ENCODE data around the gene RNF8. TPM values are rescaled to one million over a fixed set of nuclear protein-coding genes. Genes with fewer than 3 reads are reported as not detected.

The RNF8 gene
- total and polyA plus RNA-seq, 2 experiments from 2014 or later = 38.5 to 49.9 TPM

DNA sequence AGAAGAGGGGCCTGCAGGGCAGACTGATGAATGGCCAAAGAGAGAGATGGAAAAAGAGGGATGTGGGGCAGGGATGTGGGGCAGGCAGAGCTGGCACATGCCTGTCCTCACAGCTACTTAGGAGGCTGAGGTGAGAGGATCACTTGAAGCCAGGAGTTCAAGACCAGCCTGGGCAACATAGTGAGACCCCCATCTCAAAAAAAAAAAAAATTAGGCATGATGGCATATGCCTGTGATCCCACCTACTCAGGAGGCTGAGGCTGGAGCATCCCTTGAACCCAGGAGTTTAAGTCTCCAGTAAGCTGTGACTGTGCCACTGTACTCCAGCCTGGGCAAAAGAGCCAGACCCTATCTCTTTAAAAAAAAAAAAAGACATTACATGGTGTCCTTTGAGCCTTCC is 34.8 kb downstream of the RNF8 start:
- Histone ChIP-seq H3K27ac (no peak overlapping the region), H3K9me3 (ENCODE audit: low read depth) (no peaks in the 10 kb centered on the region), H3K27me3 (no peaks in the 10 kb centered on the region), H3K4me3 (no peak overlapping the region), H3K4me1 (ENCODE audit: low read depth) (no peaks in the 10 kb centered on the region), H3K36me3 (peaks cover 38% of the 10 kb centered on the region)
- TF ChIP-seq CTCF (IDR thresholded peaks at IDR 0.05; ENCODE audit: low read depth, low read length) = no peak
- no peak for DNase-seq (ENCODE audit: low read depth in 1 of 2, low spot score in 1 of 2)

GRCh38 chr6:37389857-37390256 is 36.1 kb downstream of the RNF8 start:
- no peak for DNase-seq (ENCODE audit: low read depth in 1 of 2, low spot score in 1 of 2)
- H3K9me3 ChIP-seq (ENCODE audit: low read depth) = no peaks in the 10 kb centered on the region
- no peak for TF ChIP-seq CTCF (IDR thresholded peaks at IDR 0.05; ENCODE audit: low read depth, low read length)
- no peak overlapping the region for H3K4me3 ChIP-seq
- no peaks in the 10 kb centered on the region for H3K4me1 ChIP-seq (ENCODE audit: low read depth)
- H3K27me3 ChIP-seq = no peaks in the 10 kb centered on the region
- peaks cover 38% of the 10 kb centered on the region for H3K36me3 ChIP-seq
- H3K27ac ChIP-seq = no peak overlapping the region

- Histone ChIP-seq H3K4me3 (no peak overlapping the region), H3K27me3 (no peaks in the 10 kb centered on the region), H3K4me1 (ENCODE audit: low read depth) (no peaks in the 10 kb centered on the region), H3K9me3 (ENCODE audit: low read depth) (no peaks in the 10 kb centered on the region), H3K27ac (no peak overlapping the region), H3K36me3 (peaks cover 38% of the 10 kb centered on the region)
- DNase-seq (ENCODE audit: low read depth in 1 of 2, low spot score in 1 of 2) = no peak
- TF ChIP-seq CTCF (IDR thresholded peaks at IDR 0.05; ENCODE audit: low read depth, low read length) = no peak
These were observed 37.3 kb downstream of the RNF8 start for GRCh38 chr6:37391120-37391519.

GRCh38 chr6:37392821-37393220 is 39.0 kb downstream of the RNF8 start:
- TF ChIP-seq CTCF (IDR thresholded peaks at IDR 0.05; ENCODE audit: low read depth, low read length) = no peak
- Histone ChIP-seq H3K36me3 (peaks cover 35% of the 10 kb centered on the region), H3K4me3 (no peak overlapping the region), H3K27me3 (no peaks in the 10 kb centered on the region), H3K27ac (no peak overlapping the region), H3K9me3 (ENCODE audit: low read depth) (no peaks in the 10 kb centered on the region), H3K4me1 (ENCODE audit: low read depth) (peaks cover 1% of the 10 kb centered on the region)
- no peak for DNase-seq (ENCODE audit: low read depth in 1 of 2, low spot score in 1 of 2)

DNA sequence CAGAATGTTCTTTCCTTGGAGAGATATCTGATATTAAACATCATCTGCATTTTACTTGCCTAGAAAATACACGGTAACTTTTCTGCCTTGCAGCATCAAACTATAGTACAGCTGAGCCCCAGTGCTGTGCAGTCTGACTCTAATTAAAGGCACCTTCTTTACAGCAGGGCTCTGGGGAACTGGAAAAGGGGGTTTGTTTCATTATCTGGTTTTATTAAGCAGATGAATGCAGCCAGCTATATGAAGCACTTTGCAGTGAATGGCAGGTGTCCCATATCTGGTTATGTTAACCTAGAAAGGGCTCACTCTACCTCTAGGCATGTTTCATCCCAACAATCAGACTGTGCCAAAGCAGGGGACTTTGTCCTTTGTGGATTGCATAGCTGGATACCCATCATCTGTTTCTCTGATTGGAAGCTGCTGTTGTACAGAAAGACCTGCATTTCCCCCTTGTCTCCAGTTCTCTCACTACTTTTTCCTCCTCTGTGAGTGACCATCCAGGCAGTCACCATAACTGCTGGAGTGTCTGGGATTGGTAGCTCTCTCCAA is 39.7 kb downstream of the RNF8 start:
- H3K9me3 ChIP-seq (ENCODE audit: low read depth) = no peaks in the 10 kb centered on the region
- no peaks in the 10 kb centered on the region for H3K27me3 ChIP-seq
- no peak for TF ChIP-seq CTCF (IDR thresholded peaks at IDR 0.05; ENCODE audit: low read depth, low read length)
- no peak for DNase-seq (ENCODE audit: low read depth in 1 of 2, low spot score in 1 of 2)
- H3K36me3 ChIP-seq = peaks cover 35% of the 10 kb centered on the region
- H3K27ac ChIP-seq = peak overlapping the region; percentile 39
- H3K4me3 ChIP-seq = no peak overlapping the region
- peaks cover 8% of the 10 kb centered on the region for H3K4me1 ChIP-seq (ENCODE audit: low read depth)

Data from cardiac muscle cell (in vitro differentiated cells and primary cell).